GM12864 (cell line): ENCODE measurements around the gene PGM5.

Experiments used
- DNase-seq: peaks from one replicate; pipeline ENCODE4 v3.0.0-alpha.2; 2011; ENCODE audit warnings: low read depth
- H3K4me3 ChIP-seq: 2 replicates; pipeline ENCODE4 v1.5.1; 2011; ENCODE audit warnings: mild to moderate bottlenecking, low read depth, low read length, control low read depth
- TF ChIP-seq, protein P1 (sequence below): IDR thresholded peaks from 2 replicates; pipeline ENCODE4 v1.5.1; 2011; ENCODE audit warnings: low read depth, mild to moderate bottlenecking, moderate library complexity, low read length, control low read depth, inconsistent platforms; ENCODE audit errors: missing control alignments

Gene PGM5

GRCh38 chr9:68482548-68482947 is 126.1 kb downstream of the PGM5 start:
- TF ChIP-seq, protein P1, sequence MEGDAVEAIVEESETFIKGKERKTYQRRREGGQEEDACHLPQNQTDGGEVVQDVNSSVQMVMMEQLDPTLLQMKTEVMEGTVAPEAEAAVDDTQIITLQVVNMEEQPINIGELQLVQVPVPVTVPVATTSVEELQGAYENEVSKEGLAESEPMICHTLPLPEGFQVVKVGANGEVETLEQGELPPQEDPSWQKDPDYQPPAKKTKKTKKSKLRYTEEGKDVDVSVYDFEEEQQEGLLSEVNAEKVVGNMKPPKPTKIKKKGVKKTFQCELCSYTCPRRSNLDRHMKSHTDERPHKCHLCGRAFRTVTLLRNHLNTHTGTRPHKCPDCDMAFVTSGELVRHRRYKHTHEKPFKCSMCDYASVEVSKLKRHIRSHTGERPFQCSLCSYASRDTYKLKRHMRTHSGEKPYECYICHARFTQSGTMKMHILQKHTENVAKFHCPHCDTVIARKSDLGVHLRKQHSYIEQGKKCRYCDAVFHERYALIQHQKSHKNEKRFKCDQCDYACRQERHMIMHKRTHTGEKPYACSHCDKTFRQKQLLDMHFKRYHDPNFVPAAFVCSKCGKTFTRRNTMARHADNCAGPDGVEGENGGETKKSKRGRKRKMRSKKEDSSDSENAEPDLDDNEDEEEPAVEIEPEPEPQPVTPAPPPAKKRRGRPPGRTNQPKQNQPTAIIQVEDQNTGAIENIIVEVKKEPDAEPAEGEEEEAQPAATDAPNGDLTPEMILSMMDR, result no peak
- no peak overlapping the region for H3K4me3 ChIP-seq
- DNase-seq, result no peak

DNA sequence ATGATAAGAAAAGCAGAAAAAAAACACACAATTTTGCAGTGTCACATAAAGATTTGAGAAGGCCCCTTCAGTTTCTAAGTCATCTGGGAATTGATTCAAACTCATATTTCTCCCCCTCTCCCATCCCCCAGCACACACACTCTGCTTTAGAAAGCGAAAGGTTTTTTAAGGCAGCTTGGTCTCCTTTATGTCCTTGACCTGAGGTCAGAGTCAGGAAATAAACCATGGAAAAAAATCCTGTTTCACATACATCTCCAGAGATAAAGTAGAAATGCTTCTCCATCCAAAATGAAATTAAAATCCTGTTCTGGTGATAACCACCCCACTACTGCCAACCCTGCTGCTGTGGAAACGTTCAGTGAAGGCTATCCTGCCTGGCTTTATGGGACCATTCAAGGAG is 131.7 kb downstream of the PGM5 start:
- H3K4me3 ChIP-seq, result no peak overlapping the region
- TF ChIP-seq, protein P1, result no peak
- no peak for DNase-seq

GRCh38 chr9:68489646-68490045 is 133.2 kb downstream of the PGM5 start:
- no peak overlapping the region for H3K4me3 ChIP-seq
- TF ChIP-seq, protein P1, result no peak
- DNase-seq, result no peak

DNA sequence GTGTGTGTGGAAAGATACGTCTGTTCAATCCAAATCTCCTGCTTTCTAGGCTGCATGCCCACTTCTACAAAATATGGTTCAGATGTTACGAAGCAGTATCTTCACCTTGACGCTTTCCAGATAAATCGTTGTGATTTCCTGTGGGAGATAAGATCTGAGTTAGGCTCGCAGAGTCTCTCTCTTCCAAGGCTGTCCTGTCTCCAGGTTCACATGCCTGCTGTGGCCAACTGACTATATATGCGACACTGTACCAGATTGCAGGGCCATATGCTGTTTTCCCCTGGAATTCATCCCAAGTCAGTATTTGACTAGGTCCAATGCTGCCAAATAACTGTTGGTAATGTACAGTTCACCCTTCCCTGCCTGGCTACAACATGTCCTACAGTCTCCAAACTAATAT is 136.4 kb downstream of the PGM5 start:
- TF ChIP-seq, protein P1, result no peak

DNA sequence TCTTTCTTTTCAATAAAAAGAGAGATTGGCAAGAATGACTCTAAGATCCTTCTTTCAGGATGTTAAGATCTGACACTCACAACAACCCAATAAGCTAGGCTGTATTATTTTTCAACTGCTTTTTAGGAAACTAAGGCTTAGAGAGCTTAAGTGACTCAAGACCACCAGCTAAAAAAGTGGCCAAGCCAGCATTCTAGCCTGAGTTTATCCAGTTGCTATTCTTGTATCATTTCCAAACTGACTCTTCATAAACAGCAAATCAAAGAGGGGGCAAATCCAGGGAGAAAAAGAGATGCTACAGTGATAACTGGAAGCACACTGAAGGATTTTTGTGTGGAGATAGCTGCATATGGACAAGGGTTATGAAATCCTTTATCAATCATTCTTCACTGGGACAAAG is 137.1 kb downstream of the PGM5 start:
- no peak overlapping the region for H3K4me3 ChIP-seq
- DNase-seq, result no peak
- TF ChIP-seq, protein P1, result no peak

More for the DNA sequence above, 136.4 kb downstream of the PGM5 start:
- no peak for DNase-seq
- H3K4me3 ChIP-seq, result no peak overlapping the region

DNA sequence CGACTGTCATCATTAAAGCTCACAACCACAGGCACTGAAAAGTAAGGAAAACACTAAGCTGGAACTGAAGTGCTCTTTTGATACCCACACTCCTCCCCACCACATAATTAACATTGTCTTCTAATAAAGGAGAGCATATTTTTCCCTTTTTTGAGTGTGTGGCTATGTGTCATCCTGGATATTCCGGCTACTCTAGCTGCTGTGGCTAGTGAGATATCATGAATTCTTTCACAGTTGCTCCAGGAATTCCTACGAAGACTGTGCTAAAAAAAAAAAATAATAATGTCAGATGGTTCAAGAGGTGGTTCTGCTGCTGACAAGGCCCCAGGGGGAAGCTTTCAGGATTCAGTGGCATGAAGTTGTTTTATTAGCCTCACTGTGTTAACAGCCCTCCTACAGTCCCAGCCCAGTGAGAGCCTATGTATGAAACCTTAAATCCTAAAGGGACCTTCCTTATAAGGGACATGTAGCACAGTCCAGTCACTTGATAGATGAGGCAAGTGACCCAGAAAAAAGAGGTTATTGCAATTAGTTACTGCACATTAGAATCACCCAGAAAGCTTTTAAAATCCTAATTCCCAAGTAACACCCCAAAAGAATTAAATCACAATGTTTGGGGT is 137.7 kb downstream of the PGM5 start:
- TF ChIP-seq, protein P1, result no peak
- no peak for DNase-seq
- no peak overlapping the region for H3K4me3 ChIP-seq

GRCh38 chr9:68495247-68495646 is 138.8 kb downstream of the PGM5 start:
- no peak overlapping the region for H3K4me3 ChIP-seq
- DNase-seq, result no peak
- TF ChIP-seq, protein P1, result no peak
